Panc1 (cell line): ENCODE results near the gene SRPK1. TPM values are rescaled to one million over a fixed set of nuclear protein-coding genes. Genes with fewer than 3 reads are reported as not detected.
"Not testable (repeated sequence)": the region's sequence is repeated elsewhere in the genome, so short reads cannot be mapped to it uniquely, and the experiment has no call there.

Experiments
- ATAC-seq: fragments of 200-7000 bp; cut with Tn5 transposase; 2 replicates; pipeline ENCODE4 v1.9.1; 2020; ENCODE audit warnings: mild to moderate bottlenecking, moderate library complexity
- BruUV-seq: library from RNA; stranded (reverse); fragments of 400-500 nt; replicated peaks from 2 replicates; lab custom pipeline; 2021; lab: Mats Ljungman, UMichigan
- CTCF ChIA-PET: fragments of 300-600 bp; sonication (Branson Sonifier 250); formaldehyde crosslinking; loops from one replicate; lab custom pipeline; 2022; ENCODE audit warnings: antibody characterized with exemption; lab: Charles Lee
- POLR2A ChIA-PET: fragments of 300-600 bp; sonication (Branson Sonifier 250); formaldehyde crosslinking; loops from one replicate; lab custom pipeline; 2022; ENCODE audit warnings: antibody characterized with exemption; lab: Charles Lee
- DNase-seq: peaks from one replicate; pipeline ENCODE4 v3.0.0-alpha.2; 2010; ENCODE audit warnings: low read depth, low spot score
- H3K27ac ChIP-seq: 2 replicates; pipeline ENCODE4 v1.5.1; 2011; ENCODE audit warnings: mild to moderate bottlenecking, low read length, inconsistent platforms
- H3K27me3 ChIP-seq: fragments of 200-500 bp; sonication (Bioruptor generic); 2 replicates; pipeline ENCODE4 v1.6.0; 2014; ENCODE audit warnings: low read length, inconsistent platforms; ENCODE audit not compliant: control insufficient read depth, insufficient read depth
- H3K36me3 ChIP-seq: fragments of 200-500 bp; sonication (Bioruptor generic); 2 replicates; pipeline ENCODE4 v1.5.1; 2014; ENCODE audit warnings: inconsistent platforms, mild to moderate bottlenecking, low read length, moderate library complexity; ENCODE audit not compliant: control insufficient read depth, insufficient read depth
- H3K4me1 ChIP-seq: 2 replicates; pipeline ENCODE4 v1.5.1; 2011; ENCODE audit warnings: inconsistent platforms, mild to moderate bottlenecking, low read length, moderate library complexity; ENCODE audit not compliant: control insufficient read depth, insufficient read depth
- H3K4me3 ChIP-seq, 2 experiments: 2 replicates each; pipeline ENCODE4 v1.5.1; 2011 to 2012; ENCODE audit warnings: low read depth in 2 of 2, low read length in 2 of 2, mild to moderate bottlenecking in 2 of 2, inconsistent platforms in 1 of 2, moderate library complexity in 1 of 2
- H3K9me3 ChIP-seq: fragments of 200-500 bp; sonication (Bioruptor generic); 2 replicates; pipeline ENCODE4 v1.5.1; 2014; ENCODE audit warnings: low read depth, mild to moderate bottlenecking, inconsistent platforms, low read length, moderate library complexity; ENCODE audit not compliant: control insufficient read depth, insufficient read depth
- POLR2AphosphoS5 ChIP-seq: IDR thresholded peaks from 2 replicates; pipeline ENCODE4 v1.6.1; 2012; ENCODE audit warnings: mild to moderate bottlenecking, low read depth, low read length, moderate library complexity
- SIN3A ChIP-seq: IDR thresholded peaks from 2 replicates; pipeline ENCODE4 v1.6.1; 2012; ENCODE audit warnings: low read depth, mild to moderate bottlenecking, low read length, moderate library complexity, borderline replicate concordance; ENCODE audit not compliant: insufficient read depth
- TCF7L2 ChIP-seq: IDR thresholded peaks from 2 replicates; pipeline ENCODE4 v1.6.1; 2011; ENCODE audit warnings: mild to moderate bottlenecking, low read depth, low read length, inconsistent platforms
- in situ Hi-C: cut with HindIII; loops from 2 replicates; pipeline ENCODE4 v1.10.0; 2016; ENCODE audit warnings: low sequenced_read_pairs, low pct_unique_long_range_greater_than_20kb
- intact Hi-C: fragments of 100-400 bp; cut with micrococcal nuclease; formaldehyde crosslinking; loops from one replicate; pipeline ENCODE4 v1.10.0; 2022; ENCODE audit not compliant: unreplicated experiment
- total RNA-seq: library from RNA; stranded (reverse); gene quantifications from one replicate; pipeline ENCODE4 v1.2.1, GENCODE V29; 2021; ENCODE audit not compliant: unreplicated experiment
- TF ChIP-seq, protein P1 (sequence below), 2 experiments: IDR thresholded peaks; 2 replicates each; pipeline ENCODE4 v1.6.1; 2011 to 2012; ENCODE audit warnings: low read depth in 2 of 2, control low read depth in 1 of 2, low read length in 1 of 2, mild to moderate bottlenecking in 1 of 2, moderate library complexity in 1 of 2; ENCODE audit not compliant: insufficient read depth in 1 of 2
- TF ChIP-seq, protein P2 (sequence below): fragments of 450-650 bp; IDR thresholded peaks from 2 replicates; pipeline ENCODE4 v1.5.1; 2017; ENCODE audit warnings: mild to moderate bottlenecking

SRPK1 gene
- total RNA-seq, 1 experiment from 2014 or later = 68.3 TPM

DNA sequence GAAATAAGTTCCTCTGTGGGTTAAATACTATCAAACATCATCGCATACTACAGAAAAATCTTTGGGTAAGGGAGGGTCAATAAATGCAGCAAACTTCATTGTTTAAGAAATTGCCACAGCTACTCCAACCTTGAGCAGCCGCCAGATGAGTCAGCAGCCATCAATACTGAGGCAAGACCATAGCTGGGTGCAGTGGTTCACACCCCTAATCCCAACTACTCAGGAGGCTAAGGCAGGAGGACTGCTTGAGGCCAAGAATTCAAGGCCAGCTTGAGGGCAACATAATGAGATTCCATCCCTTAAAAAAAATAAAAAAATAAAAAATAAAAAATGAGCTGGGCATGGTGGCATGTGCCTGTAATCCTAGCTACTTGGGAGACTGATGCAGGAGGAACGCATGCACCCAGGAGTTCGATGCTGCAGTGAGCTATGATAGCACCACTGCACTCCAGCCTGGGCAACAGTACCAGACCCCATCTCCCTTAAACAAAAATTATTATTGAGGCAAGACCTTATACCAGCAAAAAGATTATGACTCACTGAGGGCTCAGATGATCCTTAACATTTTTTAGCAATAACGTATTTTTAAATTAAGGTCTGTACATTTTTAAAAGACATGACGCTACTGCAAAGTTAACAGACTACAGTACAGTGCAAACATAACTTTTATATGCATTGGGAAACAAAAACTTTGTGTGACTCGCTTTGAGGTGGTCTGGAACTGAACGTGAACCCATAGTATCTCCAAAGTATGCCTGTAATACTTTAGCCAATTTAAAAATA, 8.8 kb downstream of the SRPK1 start:
- no peak for TF ChIP-seq SIN3A
- no peak for TF ChIP-seq POLR2AphosphoS5
- TF ChIP-seq TCF7L2 = no peak
- TF ChIP-seq, protein P1, sequence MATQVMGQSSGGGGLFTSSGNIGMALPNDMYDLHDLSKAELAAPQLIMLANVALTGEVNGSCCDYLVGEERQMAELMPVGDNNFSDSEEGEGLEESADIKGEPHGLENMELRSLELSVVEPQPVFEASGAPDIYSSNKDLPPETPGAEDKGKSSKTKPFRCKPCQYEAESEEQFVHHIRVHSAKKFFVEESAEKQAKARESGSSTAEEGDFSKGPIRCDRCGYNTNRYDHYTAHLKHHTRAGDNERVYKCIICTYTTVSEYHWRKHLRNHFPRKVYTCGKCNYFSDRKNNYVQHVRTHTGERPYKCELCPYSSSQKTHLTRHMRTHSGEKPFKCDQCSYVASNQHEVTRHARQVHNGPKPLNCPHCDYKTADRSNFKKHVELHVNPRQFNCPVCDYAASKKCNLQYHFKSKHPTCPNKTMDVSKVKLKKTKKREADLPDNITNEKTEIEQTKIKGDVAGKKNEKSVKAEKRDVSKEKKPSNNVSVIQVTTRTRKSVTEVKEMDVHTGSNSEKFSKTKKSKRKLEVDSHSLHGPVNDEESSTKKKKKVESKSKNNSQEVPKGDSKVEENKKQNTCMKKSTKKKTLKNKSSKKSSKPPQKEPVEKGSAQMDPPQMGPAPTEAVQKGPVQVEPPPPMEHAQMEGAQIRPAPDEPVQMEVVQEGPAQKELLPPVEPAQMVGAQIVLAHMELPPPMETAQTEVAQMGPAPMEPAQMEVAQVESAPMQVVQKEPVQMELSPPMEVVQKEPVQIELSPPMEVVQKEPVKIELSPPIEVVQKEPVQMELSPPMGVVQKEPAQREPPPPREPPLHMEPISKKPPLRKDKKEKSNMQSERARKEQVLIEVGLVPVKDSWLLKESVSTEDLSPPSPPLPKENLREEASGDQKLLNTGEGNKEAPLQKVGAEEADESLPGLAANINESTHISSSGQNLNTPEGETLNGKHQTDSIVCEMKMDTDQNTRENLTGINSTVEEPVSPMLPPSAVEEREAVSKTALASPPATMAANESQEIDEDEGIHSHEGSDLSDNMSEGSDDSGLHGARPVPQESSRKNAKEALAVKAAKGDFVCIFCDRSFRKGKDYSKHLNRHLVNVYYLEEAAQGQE (IDR thresholded peaks at IDR 0.05; ENCODE audit: insufficient read depth in 1 of 2, low read depth in 2 of 2, low read length in 1 of 2) = no peak
- TF ChIP-seq, protein P2, sequence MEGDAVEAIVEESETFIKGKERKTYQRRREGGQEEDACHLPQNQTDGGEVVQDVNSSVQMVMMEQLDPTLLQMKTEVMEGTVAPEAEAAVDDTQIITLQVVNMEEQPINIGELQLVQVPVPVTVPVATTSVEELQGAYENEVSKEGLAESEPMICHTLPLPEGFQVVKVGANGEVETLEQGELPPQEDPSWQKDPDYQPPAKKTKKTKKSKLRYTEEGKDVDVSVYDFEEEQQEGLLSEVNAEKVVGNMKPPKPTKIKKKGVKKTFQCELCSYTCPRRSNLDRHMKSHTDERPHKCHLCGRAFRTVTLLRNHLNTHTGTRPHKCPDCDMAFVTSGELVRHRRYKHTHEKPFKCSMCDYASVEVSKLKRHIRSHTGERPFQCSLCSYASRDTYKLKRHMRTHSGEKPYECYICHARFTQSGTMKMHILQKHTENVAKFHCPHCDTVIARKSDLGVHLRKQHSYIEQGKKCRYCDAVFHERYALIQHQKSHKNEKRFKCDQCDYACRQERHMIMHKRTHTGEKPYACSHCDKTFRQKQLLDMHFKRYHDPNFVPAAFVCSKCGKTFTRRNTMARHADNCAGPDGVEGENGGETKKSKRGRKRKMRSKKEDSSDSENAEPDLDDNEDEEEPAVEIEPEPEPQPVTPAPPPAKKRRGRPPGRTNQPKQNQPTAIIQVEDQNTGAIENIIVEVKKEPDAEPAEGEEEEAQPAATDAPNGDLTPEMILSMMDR = no peak
- DNase-seq (no peak), ATAC-seq (no peak)
- H3K4me1 ChIP-seq = peaks cover under 1% of the 10 kb centered on the region; the same call in 1 of the 2 replicates
- BruUV-seq = no TSS peak
- no peak overlapping the region for H3K27ac ChIP-seq
- in situ Hi-C loops = no loop called here
- intact Hi-C loops = no loop called here
- POLR2A ChIA-PET = no interaction called here
- H3K4me3 ChIP-seq = no peak overlapping the region
- H3K27me3 ChIP-seq = no peaks in the 10 kb centered on the region
- CTCF ChIA-PET = no interaction called here
- peaks cover 4% of the 10 kb centered on the region; the same call in 1 of the 2 replicates for H3K9me3 ChIP-seq
- H3K36me3 ChIP-seq = peaks cover 3% of the 10 kb centered on the region

DNA sequence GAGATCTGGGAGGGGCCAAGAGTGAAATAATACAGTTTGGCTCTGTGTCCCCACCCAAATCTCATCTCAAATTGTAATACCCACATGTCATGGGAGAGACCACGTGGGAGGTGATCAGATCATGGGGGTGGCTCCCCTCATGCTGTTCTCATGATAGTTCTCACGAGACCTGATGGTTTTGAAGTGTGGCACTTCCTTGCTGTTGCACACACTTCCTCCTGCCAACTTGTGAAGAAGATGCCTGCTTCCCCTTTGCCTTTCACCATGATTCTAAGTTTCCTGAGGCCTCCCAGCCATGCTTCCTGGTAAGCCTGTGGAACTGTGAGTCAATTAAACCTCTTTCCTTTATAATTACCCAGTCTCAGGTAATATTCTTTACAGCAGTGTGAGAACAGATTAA, 11.3 kb downstream of the SRPK1 start:
- H3K4me3 ChIP-seq, H3K4me1 ChIP-seq, POLR2A ChIA-PET, H3K27ac ChIP-seq, DNase-seq, H3K27me3 ChIP-seq, CTCF ChIA-PET, intact Hi-C loops, in situ Hi-C loops, BruUV-seq, H3K36me3 ChIP-seq, H3K9me3 ChIP-seq, ATAC-seq: not testable (repeated sequence)

DNA sequence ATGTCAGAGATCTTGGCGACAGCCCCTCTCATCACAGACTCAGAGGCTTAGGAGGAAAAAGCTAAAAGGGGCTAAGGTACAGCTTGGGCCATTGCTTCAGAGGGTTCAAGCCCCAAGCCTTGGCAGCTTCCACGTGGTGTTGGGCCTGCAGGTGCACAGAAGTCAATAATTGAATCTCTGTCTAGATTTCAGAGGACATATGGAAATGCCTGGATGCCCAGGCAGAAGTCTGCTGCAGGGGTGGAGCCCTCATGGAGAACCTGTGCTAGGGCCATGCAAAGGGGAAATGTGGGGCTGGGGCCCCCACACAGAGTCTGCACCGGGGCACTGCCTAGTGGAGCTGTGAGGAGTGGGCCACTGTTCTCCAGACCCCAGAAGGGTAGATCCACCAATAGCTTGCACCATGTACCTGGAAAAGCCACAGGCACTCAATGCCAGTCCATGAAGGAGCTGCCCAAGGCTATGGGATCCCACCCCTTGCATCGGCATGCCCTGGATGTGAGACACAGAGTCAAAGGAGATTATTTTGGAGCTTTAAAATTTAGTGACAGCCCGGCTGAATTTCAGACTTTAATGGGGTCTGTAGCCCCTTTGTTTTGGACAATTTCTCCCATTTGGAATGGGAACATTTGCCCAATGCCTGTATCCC, 12.0 kb downstream of the SRPK1 start:
- BruUV-seq, H3K4me3 ChIP-seq, H3K4me1 ChIP-seq, H3K27ac ChIP-seq, H3K9me3 ChIP-seq, CTCF ChIA-PET, POLR2A ChIA-PET, H3K36me3 ChIP-seq, intact Hi-C loops, H3K27me3 ChIP-seq, ATAC-seq, in situ Hi-C loops, DNase-seq: not testable (repeated sequence)
